ENCODE measurements around the gene TRAPPC14. TPM values are rescaled to one million over a fixed set of nuclear protein-coding genes. Genes with fewer than 3 reads are reported as not detected.

The TRAPPC14 gene
- total and polyA plus RNA-seq, 2 of the 13 experiments (the other 11 are each of a cell fraction or from before 2014, with no cell fraction given): 4.7 to 9.6 TPM

- peak; percentile 17; the same call in 1 of the 2 replicates for TF ChIP-seq MYC (CRISPR knock-in tag; IDR thresholded peaks at IDR 0.05; ENCODE audit: borderline replicate concordance)
- no peak; the same call in 1 of the 2 replicates for TF ChIP-seq ZNF747 (CRISPR knock-in tag; IDR thresholded peaks at IDR 0.05; ENCODE audit: borderline replicate concordance)
- 0 out of 2 replicates have a peak, but pooled peaks have one; percentile 19 for TF ChIP-seq TAF1 (CRISPR knock-in tag; IDR thresholded peaks at IDR 0.05)
- no peak for TF ChIP-seq ATF1 (CRISPR knock-in tag; IDR thresholded peaks at IDR 0.05)
- peak; percentile 18; the same call in 1 of the 2 replicates for TF ChIP-seq YEATS2 (CRISPR knock-in tag; IDR thresholded peaks at IDR 0.05; ENCODE audit: borderline replicate concordance)
- peak; percentile 31 to 45; a peak in 2 of 4 replicates for TF ChIP-seq POLR2A (IDR thresholded peaks at IDR 0.05; ENCODE audit: insufficient read depth in 1 of 2, low read depth in 2 of 2, low read length in 2 of 2)
- peak; percentile 89 for TF ChIP-seq ATF7 (IDR thresholded peaks at IDR 0.05)
- peak; percentile 95 for TF ChIP-seq ATF7 (CRISPR knock-in tag; IDR thresholded peaks at IDR 0.05)
- peak; percentile 30; the same call in 1 of the 2 replicates for TF ChIP-seq HOXA9 (CRISPR knock-in tag; IDR thresholded peaks at IDR 0.05; ENCODE audit: borderline replicate concordance)
- TF ChIP-seq ZNF552 (CRISPR knock-in tag; IDR thresholded peaks at IDR 0.05; ENCODE audit: borderline replicate concordance): no peak
- no peak for TF ChIP-seq HBP1 (CRISPR knock-in tag; IDR thresholded peaks at IDR 0.05; ENCODE audit: low read depth)
- 0 out of 2 replicates have a peak, but pooled peaks have one; percentile 34 for TF ChIP-seq ZNF740 (CRISPR knock-in tag; IDR thresholded peaks at IDR 0.05)
- TF ChIP-seq ATF4 (CRISPR knock-in tag; IDR thresholded peaks at IDR 0.05): peak in 1 of 2 experiments; percentile 52; a peak in 1 of 4 replicates
- no peak; the same call in 1 of the 2 replicates for TF ChIP-seq BCL6 (CRISPR knock-in tag; IDR thresholded peaks at IDR 0.05)
- TF ChIP-seq FOXJ3 (CRISPR knock-in tag; IDR thresholded peaks at IDR 0.05; ENCODE audit: borderline replicate concordance): no peak
- peak; percentile 26; the same call in 1 of the 2 replicates for TF ChIP-seq SKIL (CRISPR knock-in tag; IDR thresholded peaks at IDR 0.05; ENCODE audit: borderline replicate concordance)
- no peak for TF ChIP-seq ZNF30 (CRISPR knock-in tag; IDR thresholded peaks at IDR 0.05)
- peak; percentile 56 for TF ChIP-seq ZFP91 (CRISPR knock-in tag; IDR thresholded peaks at IDR 0.05; ENCODE audit: borderline replicate concordance)
- TF ChIP-seq ZSCAN29 (CRISPR knock-in tag; conservative IDR thresholded peaks at IDR 0.05): no peak
- TF ChIP-seq ATF2 (CRISPR knock-in tag; IDR thresholded peaks at IDR 0.05): peak; percentile 96
Measured at GRCh38 chr7:100157334-100158228, 942 bp downstream of the TRAPPC14 start (continued).

All from HepG2 (cell line).